HG03520 (cell line): ENCODE measurements around the gene TRAK1.

Experiments
- ATAC-seq: cut with Tn5 transposase; IDR thresholded peaks from one replicate; pipeline ENCODE4 v1.9.1; 2021; ENCODE audit warnings: mild to moderate bottlenecking, moderate library complexity; ENCODE audit not compliant: unreplicated experiment

Gene TRAK1

GRCh38 chr3:42149975-42150374 is 58.8 kb downstream of the TRAK1 start:
- no peak for ATAC-seq

- ATAC-seq: no peak
These were observed 60.5 kb downstream of the TRAK1 start for GRCh38 chr3:42151596-42152168.

DNA sequence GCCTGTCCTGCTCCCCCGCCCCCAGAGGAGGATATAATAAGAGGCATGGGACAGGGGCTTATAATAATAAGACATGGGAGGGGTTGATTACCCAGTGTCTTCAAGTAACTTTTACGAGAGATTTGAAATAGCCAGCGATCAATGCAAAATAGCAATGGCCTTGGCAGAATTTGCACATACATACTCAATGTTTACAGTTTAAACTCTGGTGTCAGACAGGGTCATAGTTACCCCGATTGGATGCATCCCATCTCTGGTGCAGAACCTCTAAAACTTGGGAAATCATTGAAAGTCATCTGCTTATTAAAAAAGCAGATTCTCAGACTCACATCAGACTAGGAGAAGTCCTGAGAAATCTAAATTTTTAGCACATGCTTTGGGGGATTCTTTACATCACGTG is 61.0 kb downstream of the TRAK1 start:
- ATAC-seq: no peak

- ATAC-seq: no peak
These were observed 61.9 kb downstream of the TRAK1 start for GRCh38 chr3:42153039-42153438.

DNA sequence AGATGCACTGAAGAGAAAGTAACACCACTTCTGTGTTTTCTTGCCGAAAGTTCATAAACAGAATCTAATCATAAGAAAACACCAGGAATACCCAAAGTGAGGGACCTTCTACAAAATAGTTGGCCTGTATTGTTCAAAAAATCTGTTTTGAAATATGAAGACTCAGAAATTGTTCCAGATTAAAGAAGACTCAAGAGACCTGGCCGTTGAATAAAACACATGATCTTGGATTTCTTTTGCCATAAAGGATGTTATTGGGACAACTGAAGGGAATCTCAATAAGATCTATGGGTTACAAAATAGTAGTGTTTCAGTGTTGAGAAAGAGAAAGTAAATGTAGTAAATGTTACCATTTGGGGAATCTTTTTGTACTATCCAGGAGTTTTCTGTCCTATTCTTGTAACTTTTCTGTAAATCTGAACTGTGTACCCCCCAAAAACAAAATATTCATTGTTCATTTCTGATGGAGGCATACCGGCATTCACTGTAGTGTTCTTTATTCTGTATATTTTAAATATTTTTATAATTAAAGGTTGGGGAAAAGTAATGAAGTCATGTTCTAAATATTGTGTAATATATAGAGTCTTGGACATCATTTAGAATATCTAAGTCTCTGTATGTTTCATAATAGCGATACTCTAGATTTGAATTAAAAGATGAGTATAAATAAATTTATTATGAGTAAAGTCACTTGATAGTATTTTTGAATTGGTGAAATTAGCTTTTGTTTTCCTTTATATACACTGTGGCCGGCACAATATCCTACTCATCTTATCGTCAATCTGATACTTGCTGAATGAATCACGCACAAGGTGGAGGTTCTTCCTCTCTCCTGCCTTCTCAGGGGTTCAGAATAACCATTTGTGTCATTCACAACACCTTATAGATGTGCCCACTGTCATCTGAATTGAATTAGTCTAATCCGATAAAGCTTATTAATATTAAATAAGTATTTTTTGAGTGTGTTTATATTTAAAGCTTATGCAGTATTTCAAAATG is 66.7 kb downstream of the TRAK1 start:
- peak; percentile 53 for ATAC-seq

DNA sequence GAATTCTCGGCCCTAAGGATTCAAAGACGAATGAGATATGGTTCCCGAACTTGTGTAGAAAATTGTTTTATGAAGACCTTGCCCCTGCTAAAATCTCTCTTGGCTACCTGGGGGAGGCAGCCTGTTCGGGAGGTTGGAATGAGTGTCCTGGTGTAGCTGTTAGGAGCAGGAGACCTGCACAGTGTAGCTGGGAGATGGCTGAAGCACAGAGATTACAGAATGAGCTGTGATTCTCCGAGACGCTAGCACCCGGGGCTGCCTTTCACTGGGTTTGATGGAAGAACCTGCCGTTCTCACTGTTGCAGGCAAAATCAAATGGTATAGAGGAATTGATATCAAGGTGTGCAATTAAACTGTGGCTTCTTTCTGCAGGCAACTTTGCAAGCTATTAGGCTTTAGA is 68.0 kb downstream of the TRAK1 start:
- ATAC-seq: no peak

DNA sequence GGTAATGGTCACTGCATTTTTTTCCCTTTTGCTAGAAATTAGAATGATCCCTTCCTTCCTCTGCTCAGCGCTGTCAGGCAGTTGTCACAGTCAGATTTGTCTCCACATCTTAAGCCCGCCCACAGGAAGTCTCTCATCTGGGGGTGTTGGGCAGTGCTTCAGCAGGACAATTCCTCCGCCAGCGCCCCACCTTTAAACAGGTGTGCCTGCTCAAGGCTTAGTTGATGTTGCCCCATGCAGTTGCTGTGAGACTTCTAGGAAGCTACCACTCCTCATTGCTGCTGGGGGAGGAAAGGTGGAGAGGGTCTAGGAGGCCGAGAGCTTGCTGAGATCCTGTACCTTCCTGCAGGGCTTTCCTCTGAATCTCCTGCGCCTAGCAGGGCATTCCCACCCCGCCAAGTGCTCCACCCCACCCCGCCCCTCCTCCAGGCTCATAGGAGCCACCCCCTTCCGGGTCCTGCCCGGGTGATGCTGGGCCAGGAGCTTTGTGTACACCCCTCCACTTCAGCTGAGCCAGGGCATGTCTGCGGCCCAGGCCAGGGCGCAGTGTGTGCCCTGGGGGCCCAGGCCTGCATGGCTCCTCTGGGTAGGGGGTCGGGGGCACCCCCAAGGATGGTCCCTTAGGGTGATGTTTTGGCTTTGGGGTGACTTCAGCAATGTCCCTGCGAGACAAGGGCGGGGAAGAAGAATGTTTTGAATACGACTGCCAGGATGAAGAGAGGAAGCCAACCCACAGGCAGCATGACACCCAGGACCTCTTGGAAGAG is 68.7 kb downstream of the TRAK1 start:
- no peak for ATAC-seq

DNA sequence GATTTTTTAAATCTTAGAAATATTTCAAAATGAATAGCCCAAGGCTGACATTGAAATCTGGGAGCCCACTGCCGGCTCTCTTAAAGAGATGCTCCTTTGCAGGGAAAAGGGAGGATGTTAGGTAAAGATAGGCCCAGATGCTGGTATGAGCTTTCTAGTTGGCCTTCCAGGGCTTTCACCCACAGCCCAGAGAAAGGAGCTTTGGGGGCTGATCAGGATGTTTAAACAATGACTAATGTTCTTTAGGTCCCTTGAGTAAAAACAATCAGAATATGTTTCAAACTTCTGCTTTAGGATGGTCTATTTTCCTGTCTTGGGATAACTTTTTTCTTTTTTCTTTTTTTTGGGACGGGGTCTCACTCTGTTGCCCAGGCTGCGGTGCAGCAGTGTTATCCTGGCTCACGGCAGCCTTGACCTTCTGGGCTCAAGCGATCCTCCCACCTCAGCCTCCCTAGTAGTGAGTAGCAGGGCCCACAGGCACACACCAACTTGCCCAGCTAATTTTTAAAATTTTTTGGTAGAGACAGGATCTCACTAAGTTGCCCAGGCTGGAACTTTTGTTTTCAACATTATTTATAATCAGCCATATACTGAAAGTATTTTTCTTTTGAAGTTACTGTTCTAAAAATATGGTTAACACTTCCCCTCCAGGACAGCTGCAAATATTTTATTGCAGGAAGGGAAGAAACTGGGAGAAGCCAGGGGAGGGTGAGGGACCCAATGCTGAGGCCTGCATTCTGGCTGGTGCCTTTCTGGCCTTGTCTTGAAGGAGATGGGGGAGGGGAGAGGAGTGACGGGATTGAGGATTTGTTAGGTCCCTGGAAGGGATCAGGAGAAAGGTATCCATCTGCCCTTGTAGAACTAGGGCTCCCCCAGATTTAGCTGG is 70.1 kb downstream of the TRAK1 start:
- ATAC-seq: no peak

- ATAC-seq: no peak
These were observed 71.3 kb downstream of the TRAK1 start for GRCh38 chr3:42162462-42162861.

DNA sequence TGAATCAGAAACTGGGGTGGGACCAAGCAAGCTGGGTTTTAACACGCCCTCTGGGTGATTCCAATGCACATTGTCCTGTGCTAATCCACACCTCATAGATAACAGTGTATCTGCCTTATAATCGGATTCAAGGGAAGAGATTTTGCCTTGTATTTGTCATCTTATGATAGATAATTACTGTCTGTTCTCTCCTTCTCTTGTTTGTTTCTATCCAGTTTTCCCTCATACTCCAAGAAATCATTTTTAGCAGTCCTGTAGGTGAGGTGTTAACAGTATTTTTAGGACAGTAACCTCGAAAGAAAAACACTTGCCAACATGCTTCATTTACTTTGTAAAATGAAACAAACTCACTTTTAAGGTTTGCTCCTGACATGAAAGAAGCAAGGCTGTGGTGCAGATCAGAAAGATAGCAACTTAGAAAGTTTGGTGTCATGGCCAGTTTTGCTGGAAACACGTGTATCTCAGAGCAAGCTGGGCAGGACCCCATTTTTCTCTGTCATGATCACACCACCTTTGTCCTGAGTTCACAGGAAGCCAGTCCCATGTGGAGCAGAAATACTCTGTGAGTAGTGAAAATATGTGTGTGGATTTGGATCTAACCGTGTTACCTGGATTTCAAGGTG is 72.6 kb downstream of the TRAK1 start:
- no peak for ATAC-seq

DNA sequence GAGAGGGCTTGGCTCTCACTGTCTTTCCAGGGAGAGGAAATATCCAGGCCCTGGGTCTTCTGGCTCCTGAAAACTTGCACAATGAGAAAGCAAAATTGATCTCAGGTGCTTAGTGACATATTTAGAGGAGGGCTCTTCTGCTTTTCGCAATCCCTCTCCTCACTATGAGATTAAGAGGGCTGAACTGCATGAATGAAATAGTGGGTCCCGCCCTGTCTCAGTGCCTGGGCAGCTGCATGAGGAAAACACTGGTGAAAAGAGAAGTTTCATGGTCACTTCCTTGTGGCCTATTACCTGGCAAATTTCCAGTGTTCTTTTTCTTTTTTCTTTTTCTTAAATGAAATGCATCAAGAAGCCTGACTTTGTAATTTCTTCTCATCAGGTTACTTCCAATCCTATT is 73.5 kb downstream of the TRAK1 start:
- no peak for ATAC-seq

- ATAC-seq: no peak
These were observed 74.1 kb downstream of the TRAK1 start for GRCh38 chr3:42165211-42165610.

- no peak for ATAC-seq
These were observed 75.1 kb downstream of the TRAK1 start for GRCh38 chr3:42166214-42166613.

- ATAC-seq: no peak
These were observed 75.6 kb downstream of the TRAK1 start for GRCh38 chr3:42166662-42167300.

DNA sequence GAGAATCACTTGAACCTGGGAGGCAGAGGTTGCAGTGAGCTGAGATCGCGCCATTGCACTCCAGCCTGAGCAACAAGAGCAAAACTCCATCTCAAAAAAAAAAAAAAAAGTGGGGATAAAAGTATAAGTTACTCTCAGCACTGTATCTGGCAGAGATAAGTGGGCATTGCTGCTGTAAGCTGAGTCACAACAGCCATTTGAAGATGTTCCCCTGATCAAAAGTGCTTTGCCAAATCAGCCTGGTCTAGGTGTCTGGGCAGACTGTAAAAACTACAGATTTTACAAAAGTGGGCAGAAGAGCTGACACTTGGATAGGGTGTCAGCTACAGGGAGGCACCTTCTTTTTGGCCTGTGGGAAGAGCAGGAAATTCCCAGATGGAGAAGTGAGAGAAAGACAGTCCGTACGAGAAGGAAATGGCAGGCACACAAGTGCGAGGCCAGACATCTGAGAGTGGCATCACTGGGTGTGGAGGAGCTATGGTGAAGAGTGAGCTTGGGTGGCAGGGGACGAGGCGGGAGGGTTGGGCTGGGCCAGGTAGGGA is 78.5 kb downstream of the TRAK1 start:
- ATAC-seq: no peak

GRCh38 chr3:42172047-42172654 is 81.0 kb downstream of the TRAK1 start:
- no peak for ATAC-seq

- ATAC-seq: no peak
These were observed 82.2 kb downstream of the TRAK1 start for GRCh38 chr3:42173307-42173706.

DNA sequence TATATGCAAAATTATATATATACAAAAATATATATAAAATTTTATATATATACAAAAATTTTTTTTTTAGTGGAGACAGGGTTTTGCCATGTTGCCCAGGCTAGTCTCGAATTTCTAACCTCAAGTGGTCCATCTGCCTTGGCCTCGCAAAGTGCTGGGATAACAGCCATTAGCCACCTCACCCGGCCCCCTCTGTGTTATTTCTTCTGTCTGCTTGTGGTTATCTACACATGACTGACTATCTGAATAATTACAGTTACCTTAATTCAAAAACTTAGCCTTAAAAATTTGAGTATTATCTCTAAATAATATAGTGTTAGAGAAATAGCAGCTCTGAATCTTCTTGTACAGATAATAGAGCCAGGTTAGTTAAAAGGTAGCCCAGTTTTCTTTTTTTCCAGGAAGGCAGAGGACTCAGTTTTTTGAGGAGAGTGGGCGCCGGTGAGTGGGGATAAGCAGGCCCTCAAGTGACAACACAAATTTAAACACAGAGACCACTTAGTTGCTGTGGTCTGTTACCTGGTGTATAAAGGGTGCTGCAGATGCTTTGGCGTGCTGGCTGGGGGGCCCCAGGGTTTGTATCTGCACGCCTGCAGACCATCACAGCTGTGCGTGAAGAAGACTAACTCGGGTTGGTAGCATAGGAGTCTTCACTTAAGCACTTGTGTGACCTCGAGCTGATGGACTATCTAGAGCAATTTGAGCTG is 83.7 kb downstream of the TRAK1 start:
- no peak for ATAC-seq
